ENCODE data around the gene MAP2K2. TPM values are rescaled to one million over a fixed set of nuclear protein-coding genes. Genes with fewer than 3 reads are reported as not detected.
A peak's percentile ranks its signal among the peaks of the same experiment; 100 is the strongest.

The MAP2K2 gene
- total and polyA plus RNA-seq, 9 of the 15 experiments (the other 6 are each of a cell fraction or from before 2014, with no cell fraction given), result 1.0 to 151 (median 58.3) TPM

DNA sequence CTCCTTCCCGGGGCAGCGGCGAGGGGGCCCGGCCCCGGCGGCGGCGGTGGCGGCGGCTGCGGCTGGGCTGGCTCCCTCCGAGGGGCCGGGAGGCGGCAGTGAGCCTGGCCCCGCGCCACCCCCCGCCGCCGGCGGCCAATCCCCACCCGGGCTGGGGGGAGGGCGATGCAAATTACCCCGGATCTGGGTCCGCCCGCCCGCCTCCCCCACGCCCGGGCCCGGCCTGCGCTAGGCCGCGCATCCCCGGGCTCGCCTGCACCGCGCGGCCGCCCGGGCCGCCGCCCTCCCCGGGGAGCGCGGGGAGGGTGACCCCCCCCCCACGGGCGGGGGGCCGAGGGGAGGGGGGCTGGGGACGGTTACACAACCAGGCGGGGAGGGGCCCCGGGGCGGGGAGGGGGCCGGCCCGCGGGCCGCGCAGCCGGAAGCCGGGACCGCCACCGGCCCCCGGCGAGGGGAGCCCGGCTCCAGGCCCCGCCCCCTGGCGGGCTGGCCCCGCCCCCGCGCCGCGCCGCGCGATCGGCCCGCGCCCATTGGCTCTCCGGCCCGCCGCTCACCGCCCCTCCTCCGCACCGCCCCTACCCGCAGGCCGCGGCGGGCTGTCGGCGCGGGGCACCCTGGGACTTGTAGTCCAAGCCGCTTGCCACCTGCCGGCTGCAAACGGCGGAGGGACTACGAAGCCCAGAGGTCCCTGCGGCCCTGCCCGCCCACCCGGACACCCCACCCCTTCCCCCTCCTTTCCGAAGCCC lies 58.3 kb downstream of the MAP2K2 start (continued):
- TF ChIP-seq POLR2AphosphoS5 (IDR thresholded peaks at IDR 0.05; ENCODE audit: control insufficient read depth, insufficient read depth, low read depth, low read length) (peak; percentile 37; the same call in 1 of the 2 replicates), ELF1 (tag; IDR thresholded peaks at IDR 0.05) (peak; percentile 83), XRCC4 (IDR thresholded peaks at IDR 0.05; ENCODE audit: extremely low read depth, insufficient read depth, insufficient read length) (no peak), NCOA4 (IDR thresholded peaks at IDR 0.05; ENCODE audit: partially characterized antibody) (no peak), KDM4B (IDR thresholded peaks at IDR 0.05; ENCODE audit: borderline replicate concordance in 2 of 2, low read depth in 1 of 2) (peak in 1 of 2 experiments; percentile 97; a peak in 2 of 4 replicates), CBFA2T3 (IDR thresholded peaks at IDR 0.05) (no peak), SIX5 (IDR thresholded peaks at IDR 0.05; ENCODE audit: borderline replicate concordance in 1 of 2, insufficient read depth in 1 of 2, low read depth in 1 of 2, low read length in 2 of 2) (peak; percentile 80 to 84), EGR1 (conservative IDR thresholded peaks at IDR 0.05) (peak; percentile 42), RB1 (IDR thresholded peaks at IDR 0.05; ENCODE audit: low read depth) (peak; percentile 43; the same call in 1 of the 2 replicates), ZC3H8 (IDR thresholded peaks at IDR 0.05) (no peak), GATAD2A (IDR thresholded peaks at IDR 0.05) (no peak), FOSL1 (tag; conservative IDR thresholded peaks at IDR 0.05) (peak; percentile 52; the same call in 1 of the 2 replicates)
- TF ChIP-seq, protein P1, sequence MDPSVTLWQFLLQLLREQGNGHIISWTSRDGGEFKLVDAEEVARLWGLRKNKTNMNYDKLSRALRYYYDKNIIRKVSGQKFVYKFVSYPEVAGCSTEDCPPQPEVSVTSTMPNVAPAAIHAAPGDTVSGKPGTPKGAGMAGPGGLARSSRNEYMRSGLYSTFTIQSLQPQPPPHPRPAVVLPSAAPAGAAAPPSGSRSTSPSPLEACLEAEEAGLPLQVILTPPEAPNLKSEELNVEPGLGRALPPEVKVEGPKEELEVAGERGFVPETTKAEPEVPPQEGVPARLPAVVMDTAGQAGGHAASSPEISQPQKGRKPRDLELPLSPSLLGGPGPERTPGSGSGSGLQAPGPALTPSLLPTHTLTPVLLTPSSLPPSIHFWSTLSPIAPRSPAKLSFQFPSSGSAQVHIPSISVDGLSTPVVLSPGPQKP (CRISPR knock-in tag; IDR thresholded peaks at IDR 0.05), result no peak
- TF ChIP-seq, protein P2, sequence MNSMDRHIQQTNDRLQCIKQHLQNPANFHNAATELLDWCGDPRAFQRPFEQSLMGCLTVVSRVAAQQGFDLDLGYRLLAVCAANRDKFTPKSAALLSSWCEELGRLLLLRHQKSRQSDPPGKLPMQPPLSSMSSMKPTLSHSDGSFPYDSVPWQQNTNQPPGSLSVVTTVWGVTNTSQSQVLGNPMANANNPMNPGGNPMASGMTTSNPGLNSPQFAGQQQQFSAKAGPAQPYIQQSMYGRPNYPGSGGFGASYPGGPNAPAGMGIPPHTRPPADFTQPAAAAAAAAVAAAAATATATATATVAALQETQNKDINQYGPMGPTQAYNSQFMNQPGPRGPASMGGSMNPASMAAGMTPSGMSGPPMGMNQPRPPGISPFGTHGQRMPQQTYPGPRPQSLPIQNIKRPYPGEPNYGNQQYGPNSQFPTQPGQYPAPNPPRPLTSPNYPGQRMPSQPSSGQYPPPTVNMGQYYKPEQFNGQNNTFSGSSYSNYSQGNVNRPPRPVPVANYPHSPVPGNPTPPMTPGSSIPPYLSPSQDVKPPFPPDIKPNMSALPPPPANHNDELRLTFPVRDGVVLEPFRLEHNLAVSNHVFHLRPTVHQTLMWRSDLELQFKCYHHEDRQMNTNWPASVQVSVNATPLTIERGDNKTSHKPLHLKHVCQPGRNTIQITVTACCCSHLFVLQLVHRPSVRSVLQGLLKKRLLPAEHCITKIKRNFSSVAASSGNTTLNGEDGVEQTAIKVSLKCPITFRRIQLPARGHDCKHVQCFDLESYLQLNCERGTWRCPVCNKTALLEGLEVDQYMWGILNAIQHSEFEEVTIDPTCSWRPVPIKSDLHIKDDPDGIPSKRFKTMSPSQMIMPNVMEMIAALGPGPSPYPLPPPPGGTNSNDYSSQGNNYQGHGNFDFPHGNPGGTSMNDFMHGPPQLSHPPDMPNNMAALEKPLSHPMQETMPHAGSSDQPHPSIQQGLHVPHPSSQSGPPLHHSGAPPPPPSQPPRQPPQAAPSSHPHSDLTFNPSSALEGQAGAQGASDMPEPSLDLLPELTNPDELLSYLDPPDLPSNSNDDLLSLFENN (IDR thresholded peaks at IDR 0.05; ENCODE audit: low read depth in 2 of 2, low read length in 2 of 2), result peak in 1 of 2 experiments; percentile 42; a peak in 1 of 4 replicates
- TF ChIP-seq, protein P3, sequence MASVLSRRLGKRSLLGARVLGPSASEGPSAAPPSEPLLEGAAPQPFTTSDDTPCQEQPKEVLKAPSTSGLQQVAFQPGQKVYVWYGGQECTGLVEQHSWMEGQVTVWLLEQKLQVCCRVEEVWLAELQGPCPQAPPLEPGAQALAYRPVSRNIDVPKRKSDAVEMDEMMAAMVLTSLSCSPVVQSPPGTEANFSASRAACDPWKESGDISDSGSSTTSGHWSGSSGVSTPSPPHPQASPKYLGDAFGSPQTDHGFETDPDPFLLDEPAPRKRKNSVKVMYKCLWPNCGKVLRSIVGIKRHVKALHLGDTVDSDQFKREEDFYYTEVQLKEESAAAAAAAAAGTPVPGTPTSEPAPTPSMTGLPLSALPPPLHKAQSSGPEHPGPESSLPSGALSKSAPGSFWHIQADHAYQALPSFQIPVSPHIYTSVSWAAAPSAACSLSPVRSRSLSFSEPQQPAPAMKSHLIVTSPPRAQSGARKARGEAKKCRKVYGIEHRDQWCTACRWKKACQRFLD (CRISPR knock-in tag; IDR thresholded peaks at IDR 0.05), result peak; percentile 71
- TF ChIP-seq, protein P4, sequence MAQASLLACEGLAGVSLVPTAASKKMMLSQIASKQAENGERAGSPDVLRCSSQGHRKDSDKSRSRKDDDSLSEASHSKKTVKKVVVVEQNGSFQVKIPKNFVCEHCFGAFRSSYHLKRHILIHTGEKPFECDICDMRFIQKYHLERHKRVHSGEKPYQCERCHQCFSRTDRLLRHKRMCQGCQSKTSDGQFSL (CRISPR knock-in tag; IDR thresholded peaks at IDR 0.05), result peak; percentile 63; the same call in 1 of the 2 replicates
- TF ChIP-seq, protein P4 (tag; IDR thresholded peaks at IDR 0.05), result peak in 1 of 2 experiments; percentile 97; a peak in 2 of 4 replicates
- TF ChIP-seq, protein P5, sequence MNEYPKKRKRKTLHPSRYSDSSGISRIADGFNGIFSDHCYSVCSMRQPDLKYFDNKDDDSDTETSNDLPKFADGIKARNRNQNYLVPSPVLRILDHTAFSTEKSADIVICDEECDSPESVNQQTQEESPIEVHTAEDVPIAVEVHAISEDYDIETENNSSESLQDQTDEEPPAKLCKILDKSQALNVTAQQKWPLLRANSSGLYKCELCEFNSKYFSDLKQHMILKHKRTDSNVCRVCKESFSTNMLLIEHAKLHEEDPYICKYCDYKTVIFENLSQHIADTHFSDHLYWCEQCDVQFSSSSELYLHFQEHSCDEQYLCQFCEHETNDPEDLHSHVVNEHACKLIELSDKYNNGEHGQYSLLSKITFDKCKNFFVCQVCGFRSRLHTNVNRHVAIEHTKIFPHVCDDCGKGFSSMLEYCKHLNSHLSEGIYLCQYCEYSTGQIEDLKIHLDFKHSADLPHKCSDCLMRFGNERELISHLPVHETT (CRISPR knock-in tag; conservative IDR thresholded peaks at IDR 0.05 in 1 of 2, IDR thresholded peaks at IDR 0.05 in 1 of 2), result peak in 1 of 2 experiments; percentile 100; a peak in 2 of 4 replicates
